Measurements from ENCODE around the gene ADAM10.

DNA sequence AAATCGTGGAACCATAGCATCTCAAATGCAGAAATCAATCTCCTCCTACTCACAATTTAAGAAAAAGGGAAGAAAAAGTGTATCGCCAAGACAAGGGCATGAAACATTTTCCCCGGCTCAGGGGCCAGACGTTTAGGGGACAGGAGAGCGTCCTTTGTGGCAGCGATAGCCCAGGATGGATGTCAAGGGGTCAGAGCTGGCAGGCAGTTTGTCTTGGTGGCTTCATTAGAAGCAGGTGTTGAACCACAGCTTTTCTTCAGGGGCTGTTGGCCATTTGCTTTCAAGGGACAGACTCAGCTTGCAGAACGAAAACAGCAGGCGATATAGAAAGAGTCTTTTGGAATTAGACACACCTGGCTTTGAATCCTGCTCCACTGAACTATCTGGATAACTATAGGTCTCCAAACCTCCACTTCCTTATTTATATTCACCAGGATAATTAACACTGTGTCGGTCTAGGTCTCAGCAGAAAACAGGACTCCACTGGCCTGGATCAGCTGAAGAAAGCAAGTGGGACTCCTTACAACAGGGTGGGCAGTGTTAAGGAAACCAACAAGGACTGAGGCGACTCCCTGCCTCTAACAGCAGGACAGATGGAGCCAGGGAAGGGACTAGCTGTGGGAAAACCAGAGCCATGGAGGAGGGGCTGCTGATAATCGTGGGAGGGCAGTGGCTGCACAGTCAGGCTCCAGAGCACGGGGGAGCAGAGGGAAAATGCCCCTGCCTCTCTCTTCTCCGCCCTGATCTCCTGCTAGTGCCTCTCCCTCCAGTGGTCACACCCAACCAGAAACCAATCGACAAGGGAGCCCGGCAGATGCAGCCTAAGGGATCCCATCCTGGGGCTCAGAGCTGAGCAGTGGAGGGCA, 194.1 kb downstream of the ADAM10 start:
- TF ChIP-seq EZH2 (IDR thresholded peaks at IDR 0.05; ENCODE audit: low read length, unreplicated experiment) (no peak), CTCF (conservative IDR thresholded peaks at IDR 0.05; ENCODE audit: low read depth, low read length) (no peak), EZH2phosphoT487 (IDR thresholded peaks at IDR 0.05; ENCODE audit: borderline replicate concordance, low read length) (no peak)

Measured in PC-3 (cell line).